Neural cell (in vitro differentiated cells): ENCODE measurements around the gene EDIL3. TPM values are rescaled to one million over a fixed set of nuclear protein-coding genes. Genes with fewer than 3 reads are reported as not detected.

Source experiments
- H2AFZ ChIP-seq: fragments of 200-600, 300-800 bp; sonication (generic), shearing (Covaris generic); 2 replicates; pipeline ENCODE4 v1.6.0; 2014; ENCODE audit warnings: low read depth, mild to moderate bottlenecking, antibody characterized with exemption, low read length, moderate library complexity
- H3F3A ChIP-seq: fragments of 200-600 bp; shearing (Covaris generic); 2 replicates; pipeline ENCODE4 v1.6.1; 2016; ENCODE audit warnings: mild to moderate bottlenecking, moderate library complexity, mixed read lengths, antibody characterized with exemption, low read length; ENCODE audit not compliant: insufficient read depth, poor library complexity, severe bottlenecking
- H3K27ac ChIP-seq: fragments of 200-600, 300-800 bp; sonication (generic), shearing (Covaris generic); 2 replicates; pipeline ENCODE4 v1.5.1; 2014; ENCODE audit warnings: mild to moderate bottlenecking, low read length, moderate library complexity
- H3K27me3 ChIP-seq: fragments of 300-800, 200-600 bp; sonication (generic), shearing (Covaris generic); 2 replicates; pipeline ENCODE4 v1.6.0; 2014; ENCODE audit warnings: mild to moderate bottlenecking, low read depth, low read length, moderate library complexity; ENCODE audit not compliant: insufficient read depth
- H3K36me3 ChIP-seq: fragments of 300-800, 200-600 bp; sonication (generic), shearing (Covaris generic); 2 replicates; pipeline ENCODE4 v1.5.1; 2014; ENCODE audit warnings: mild to moderate bottlenecking, antibody characterized with exemption, low read length, moderate library complexity; ENCODE audit not compliant: insufficient read depth
- H3K4me2 ChIP-seq: fragments of 300-800, 200-600 bp; sonication (generic), shearing (Covaris generic); 2 replicates; pipeline ENCODE4 v1.6.0; 2014; ENCODE audit warnings: mild to moderate bottlenecking, low read length
- H3K4me3 ChIP-seq: fragments of 300-800, 200-600 bp; sonication (generic), shearing (Covaris generic); 2 replicates; pipeline ENCODE4 v1.5.1; 2014; ENCODE audit warnings: mild to moderate bottlenecking, low read length, moderate library complexity
- H3K79me2 ChIP-seq: fragments of 200-600 bp; shearing (Covaris generic); replicated peaks from 2 replicates; pipeline ENCODE4 v1.6.0; 2014; ENCODE audit warnings: mild to moderate bottlenecking, low read length, moderate library complexity; ENCODE audit not compliant: insufficient read depth
- H3K9ac ChIP-seq: fragments of 300-800, 200-600 bp; sonication (generic), shearing (Covaris generic); 2 replicates; pipeline ENCODE4 v1.6.1; 2016; ENCODE audit warnings: mild to moderate bottlenecking, low read length, mixed read lengths
- H3K9me2 ChIP-seq: fragments of 200-600 bp; shearing (Covaris generic); 2 replicates; pipeline ENCODE4 v1.6.1; 2016; ENCODE audit warnings: mild to moderate bottlenecking, low read length, mixed read lengths; ENCODE audit not compliant: insufficient read depth
- H3K9me3 ChIP-seq: fragments of 200-600, 300-800 bp; sonication (generic), shearing (Covaris generic); 2 replicates; pipeline ENCODE4 v1.6.1; 2016; ENCODE audit warnings: mild to moderate bottlenecking, mixed run types, low read length, moderate library complexity, mixed read lengths
- H4K20me1 ChIP-seq: fragments of 200-600 bp; shearing (Covaris generic); 2 replicates; pipeline ENCODE4 v1.6.1; 2016; ENCODE audit warnings: mild to moderate bottlenecking, mixed run types; ENCODE audit not compliant: insufficient read depth
- EP300 ChIP-seq: fragments of 450-650 bp; conservative IDR thresholded peaks from 2 replicates; pipeline ENCODE4 v1.6.1; 2014; ENCODE audit warnings: antibody characterized with exemption, mild to moderate bottlenecking, moderate library complexity; ENCODE audit not compliant: poor library complexity, severe bottlenecking
- EZH2 ChIP-seq: fragments of 200-600, 300-800 bp; shearing (Covaris generic), sonication (generic); IDR thresholded peaks from 2 replicates; pipeline ENCODE4 v1.6.1; 2014; ENCODE audit warnings: antibody characterized with exemption, low read length, borderline replicate concordance, mild to moderate bottlenecking; ENCODE audit not compliant: insufficient read depth, poor library complexity, severe bottlenecking
- MXI1 ChIP-seq: fragments of 450-650 bp; conservative IDR thresholded peaks from 2 replicates; pipeline ENCODE4 v1.6.1; 2014; ENCODE audit warnings: antibody characterized with exemption, mild to moderate bottlenecking; ENCODE audit not compliant: poor library complexity, severe bottlenecking
- POLR2AphosphoS5 ChIP-seq: IDR thresholded peaks from 2 replicates; pipeline ENCODE4 v1.6.1; 2012
- RAD21 ChIP-seq: fragments of 450-650 bp; conservative IDR thresholded peaks from 2 replicates; pipeline ENCODE4 v1.6.1; 2014; ENCODE audit warnings: antibody characterized with exemption, mild to moderate bottlenecking, moderate library complexity
- SMC3 ChIP-seq: fragments of 450-650 bp; conservative IDR thresholded peaks from 2 replicates; pipeline ENCODE4 v1.6.1; 2014; ENCODE audit warnings: antibody characterized with exemption, mild to moderate bottlenecking, moderate library complexity; ENCODE audit not compliant: poor library complexity
- TAF1 ChIP-seq: IDR thresholded peaks from 2 replicates; pipeline ENCODE4 v1.6.1; 2012; ENCODE audit warnings: low read depth
- polyA plus RNA-seq: library from polyadenylated mRNA; depleted of rRNA; stranded (reverse); fragments of >200 nt; gene quantifications from 2 replicates; pipeline ENCODE4 v1.2.3, GENCODE V29; 2014
- TF ChIP-seq, protein P1 (sequence below): fragments of 450-650 bp; IDR thresholded peaks from 2 replicates; pipeline ENCODE4 v1.5.1; 2014; ENCODE audit warnings: antibody characterized with exemption, mild to moderate bottlenecking, moderate library complexity; ENCODE audit not compliant: poor library complexity, severe bottlenecking
- TF ChIP-seq, protein P2 (sequence below): IDR thresholded peaks from 2 replicates; pipeline ENCODE4 v1.6.1; 2012; ENCODE audit warnings: borderline replicate concordance

Gene EDIL3
- polyA plus RNA-seq, 1 donor from 2014 or later: 6.1 TPM

DNA sequence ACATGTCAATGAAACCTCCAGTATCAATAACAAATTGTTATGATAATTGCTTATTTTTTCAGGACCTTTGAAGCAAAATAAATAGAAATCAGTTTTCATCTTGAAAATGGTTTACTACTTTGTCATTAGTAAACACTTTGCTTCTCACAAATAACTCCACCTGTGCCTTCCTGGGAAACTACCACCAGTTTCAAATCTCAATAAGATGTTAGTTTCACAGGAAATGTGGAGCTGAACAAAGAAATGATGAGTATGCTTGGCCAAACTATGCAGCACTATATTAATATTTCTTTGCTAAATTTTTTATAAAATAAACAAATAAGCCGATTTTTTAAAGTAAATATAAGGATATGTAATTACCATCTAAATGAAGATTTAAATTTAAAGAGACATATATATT, 442.5 kb downstream of the EDIL3 start:
- TF ChIP-seq EZH2 (no peak), MXI1 (no peak), TAF1 (no peak), POLR2AphosphoS5 (no peak), EP300 (no peak), SMC3 (no peak), RAD21 (no peak)
- TF ChIP-seq, protein P1, sequence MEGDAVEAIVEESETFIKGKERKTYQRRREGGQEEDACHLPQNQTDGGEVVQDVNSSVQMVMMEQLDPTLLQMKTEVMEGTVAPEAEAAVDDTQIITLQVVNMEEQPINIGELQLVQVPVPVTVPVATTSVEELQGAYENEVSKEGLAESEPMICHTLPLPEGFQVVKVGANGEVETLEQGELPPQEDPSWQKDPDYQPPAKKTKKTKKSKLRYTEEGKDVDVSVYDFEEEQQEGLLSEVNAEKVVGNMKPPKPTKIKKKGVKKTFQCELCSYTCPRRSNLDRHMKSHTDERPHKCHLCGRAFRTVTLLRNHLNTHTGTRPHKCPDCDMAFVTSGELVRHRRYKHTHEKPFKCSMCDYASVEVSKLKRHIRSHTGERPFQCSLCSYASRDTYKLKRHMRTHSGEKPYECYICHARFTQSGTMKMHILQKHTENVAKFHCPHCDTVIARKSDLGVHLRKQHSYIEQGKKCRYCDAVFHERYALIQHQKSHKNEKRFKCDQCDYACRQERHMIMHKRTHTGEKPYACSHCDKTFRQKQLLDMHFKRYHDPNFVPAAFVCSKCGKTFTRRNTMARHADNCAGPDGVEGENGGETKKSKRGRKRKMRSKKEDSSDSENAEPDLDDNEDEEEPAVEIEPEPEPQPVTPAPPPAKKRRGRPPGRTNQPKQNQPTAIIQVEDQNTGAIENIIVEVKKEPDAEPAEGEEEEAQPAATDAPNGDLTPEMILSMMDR: no peak
- TF ChIP-seq, protein P2, sequence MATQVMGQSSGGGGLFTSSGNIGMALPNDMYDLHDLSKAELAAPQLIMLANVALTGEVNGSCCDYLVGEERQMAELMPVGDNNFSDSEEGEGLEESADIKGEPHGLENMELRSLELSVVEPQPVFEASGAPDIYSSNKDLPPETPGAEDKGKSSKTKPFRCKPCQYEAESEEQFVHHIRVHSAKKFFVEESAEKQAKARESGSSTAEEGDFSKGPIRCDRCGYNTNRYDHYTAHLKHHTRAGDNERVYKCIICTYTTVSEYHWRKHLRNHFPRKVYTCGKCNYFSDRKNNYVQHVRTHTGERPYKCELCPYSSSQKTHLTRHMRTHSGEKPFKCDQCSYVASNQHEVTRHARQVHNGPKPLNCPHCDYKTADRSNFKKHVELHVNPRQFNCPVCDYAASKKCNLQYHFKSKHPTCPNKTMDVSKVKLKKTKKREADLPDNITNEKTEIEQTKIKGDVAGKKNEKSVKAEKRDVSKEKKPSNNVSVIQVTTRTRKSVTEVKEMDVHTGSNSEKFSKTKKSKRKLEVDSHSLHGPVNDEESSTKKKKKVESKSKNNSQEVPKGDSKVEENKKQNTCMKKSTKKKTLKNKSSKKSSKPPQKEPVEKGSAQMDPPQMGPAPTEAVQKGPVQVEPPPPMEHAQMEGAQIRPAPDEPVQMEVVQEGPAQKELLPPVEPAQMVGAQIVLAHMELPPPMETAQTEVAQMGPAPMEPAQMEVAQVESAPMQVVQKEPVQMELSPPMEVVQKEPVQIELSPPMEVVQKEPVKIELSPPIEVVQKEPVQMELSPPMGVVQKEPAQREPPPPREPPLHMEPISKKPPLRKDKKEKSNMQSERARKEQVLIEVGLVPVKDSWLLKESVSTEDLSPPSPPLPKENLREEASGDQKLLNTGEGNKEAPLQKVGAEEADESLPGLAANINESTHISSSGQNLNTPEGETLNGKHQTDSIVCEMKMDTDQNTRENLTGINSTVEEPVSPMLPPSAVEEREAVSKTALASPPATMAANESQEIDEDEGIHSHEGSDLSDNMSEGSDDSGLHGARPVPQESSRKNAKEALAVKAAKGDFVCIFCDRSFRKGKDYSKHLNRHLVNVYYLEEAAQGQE: no peak
- no peak overlapping the region for H3K27ac ChIP-seq
- H3K79me2 ChIP-seq: no peaks in the 10 kb centered on the region
- H3K4me3 ChIP-seq: no peak overlapping the region
- H4K20me1 ChIP-seq: no peaks in the 10 kb centered on the region
- no peaks in the 10 kb centered on the region for H3K36me3 ChIP-seq
- no peak overlapping the region for H3K4me2 ChIP-seq
- no peak overlapping the region for H3K9ac ChIP-seq
- no peaks in the 10 kb centered on the region for H3F3A ChIP-seq
- H3K9me3 ChIP-seq: no peaks in the 10 kb centered on the region
- no peaks in the 10 kb centered on the region for H3K27me3 ChIP-seq
- no peaks in the 10 kb centered on the region for H3K9me2 ChIP-seq
- H2AFZ ChIP-seq: no peak overlapping the region

GRCh38 chr5:83937837-83938236, 446.8 kb downstream of the EDIL3 start:
- Histone ChIP-seq H3K9me2 (no peaks in the 10 kb centered on the region), H3F3A (no peaks in the 10 kb centered on the region), H3K9me3 (no peaks in the 10 kb centered on the region), H3K27me3 (no peaks in the 10 kb centered on the region), H3K36me3 (no peaks in the 10 kb centered on the region), H3K4me2 (no peak overlapping the region), H3K79me2 (no peaks in the 10 kb centered on the region), H4K20me1 (no peaks in the 10 kb centered on the region), H3K4me3 (no peak overlapping the region), H3K9ac (no peak overlapping the region), H2AFZ (no peak overlapping the region), H3K27ac (no peak overlapping the region)
- TF ChIP-seq RAD21: no peak
- no peak for TF ChIP-seq POLR2AphosphoS5
- no peak for TF ChIP-seq SMC3
- TF ChIP-seq, protein P2: no peak
- no peak for TF ChIP-seq EP300
- no peak for TF ChIP-seq EZH2
- TF ChIP-seq TAF1: no peak
